ENCODE results near the gene ZNF609. TPM values are rescaled to one million over a fixed set of nuclear protein-coding genes. Genes with fewer than 3 reads are reported as not detected.

Gene ZNF609
- total and polyA plus RNA-seq, 2 of the 13 experiments (the other 11 are each of a cell fraction or from before 2014, with no cell fraction given) = 8.9 to 9.9 TPM

DNA sequence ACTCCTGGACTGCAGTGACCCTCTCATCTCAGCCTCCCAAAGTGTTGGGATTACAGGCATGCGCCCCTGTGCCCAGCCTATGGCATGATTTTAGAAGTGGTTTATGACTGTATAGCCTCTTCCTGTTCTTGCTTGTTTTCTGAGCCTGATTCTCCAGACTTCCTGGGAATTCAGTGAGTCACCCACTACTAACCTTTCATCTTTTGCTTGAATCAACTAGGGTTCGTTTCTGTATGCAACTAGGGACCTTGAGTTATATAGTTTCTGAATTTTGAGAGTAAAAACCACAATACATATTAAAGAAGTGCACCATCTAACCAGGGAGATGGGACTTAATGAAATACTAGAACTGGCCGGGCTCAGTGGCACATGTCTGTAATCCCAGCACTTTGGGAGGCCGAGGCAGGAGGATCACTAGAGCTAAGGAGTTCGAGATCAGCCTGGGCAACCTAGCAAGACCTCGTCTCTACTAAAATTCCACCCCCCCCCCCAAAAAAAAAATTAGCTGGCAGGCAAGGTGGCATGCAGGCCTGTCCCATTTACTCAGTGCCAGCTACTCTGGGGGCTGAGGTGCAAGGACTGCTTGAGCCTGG lies 76.0 kb downstream of the ZNF609 start:
- no TSS peak for BruUV-seq (replicated peaks)
- POLR2A ChIA-PET = interaction anchor here (0.5 kb wide), 1 partner anchor 373 kb away, joined by 3 read pairs; no protein-coding TSS in a partner anchor
- TF ChIP-seq, protein P1, sequence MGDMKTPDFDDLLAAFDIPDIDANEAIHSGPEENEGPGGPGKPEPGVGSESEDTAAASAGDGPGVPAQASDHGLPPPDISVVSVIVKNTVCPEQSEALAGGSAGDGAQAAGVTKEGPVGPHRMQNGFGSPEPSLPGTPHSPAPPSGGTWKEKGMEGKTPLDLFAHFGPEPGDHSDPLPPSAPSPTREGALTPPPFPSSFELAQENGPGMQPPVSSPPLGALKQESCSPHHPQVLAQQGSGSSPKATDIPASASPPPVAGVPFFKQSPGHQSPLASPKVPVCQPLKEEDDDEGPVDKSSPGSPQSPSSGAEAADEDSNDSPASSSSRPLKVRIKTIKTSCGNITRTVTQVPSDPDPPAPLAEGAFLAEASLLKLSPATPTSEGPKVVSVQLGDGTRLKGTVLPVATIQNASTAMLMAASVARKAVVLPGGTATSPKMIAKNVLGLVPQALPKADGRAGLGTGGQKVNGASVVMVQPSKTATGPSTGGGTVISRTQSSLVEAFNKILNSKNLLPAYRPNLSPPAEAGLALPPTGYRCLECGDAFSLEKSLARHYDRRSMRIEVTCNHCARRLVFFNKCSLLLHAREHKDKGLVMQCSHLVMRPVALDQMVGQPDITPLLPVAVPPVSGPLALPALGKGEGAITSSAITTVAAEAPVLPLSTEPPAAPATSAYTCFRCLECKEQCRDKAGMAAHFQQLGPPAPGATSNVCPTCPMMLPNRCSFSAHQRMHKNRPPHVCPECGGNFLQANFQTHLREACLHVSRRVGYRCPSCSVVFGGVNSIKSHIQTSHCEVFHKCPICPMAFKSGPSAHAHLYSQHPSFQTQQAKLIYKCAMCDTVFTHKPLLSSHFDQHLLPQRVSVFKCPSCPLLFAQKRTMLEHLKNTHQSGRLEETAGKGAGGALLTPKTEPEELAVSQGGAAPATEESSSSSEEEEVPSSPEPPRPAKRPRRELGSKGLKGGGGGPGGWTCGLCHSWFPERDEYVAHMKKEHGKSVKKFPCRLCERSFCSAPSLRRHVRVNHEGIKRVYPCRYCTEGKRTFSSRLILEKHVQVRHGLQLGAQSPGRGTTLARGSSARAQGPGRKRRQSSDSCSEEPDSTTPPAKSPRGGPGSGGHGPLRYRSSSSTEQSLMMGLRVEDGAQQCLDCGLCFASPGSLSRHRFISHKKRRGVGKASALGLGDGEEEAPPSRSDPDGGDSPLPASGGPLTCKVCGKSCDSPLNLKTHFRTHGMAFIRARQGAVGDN (CRISPR knock-in tag; IDR thresholded peaks at IDR 0.05) = 0 out of 2 replicates have a peak, but pooled peaks have one; percentile 7
- TF ChIP-seq, protein P2, sequence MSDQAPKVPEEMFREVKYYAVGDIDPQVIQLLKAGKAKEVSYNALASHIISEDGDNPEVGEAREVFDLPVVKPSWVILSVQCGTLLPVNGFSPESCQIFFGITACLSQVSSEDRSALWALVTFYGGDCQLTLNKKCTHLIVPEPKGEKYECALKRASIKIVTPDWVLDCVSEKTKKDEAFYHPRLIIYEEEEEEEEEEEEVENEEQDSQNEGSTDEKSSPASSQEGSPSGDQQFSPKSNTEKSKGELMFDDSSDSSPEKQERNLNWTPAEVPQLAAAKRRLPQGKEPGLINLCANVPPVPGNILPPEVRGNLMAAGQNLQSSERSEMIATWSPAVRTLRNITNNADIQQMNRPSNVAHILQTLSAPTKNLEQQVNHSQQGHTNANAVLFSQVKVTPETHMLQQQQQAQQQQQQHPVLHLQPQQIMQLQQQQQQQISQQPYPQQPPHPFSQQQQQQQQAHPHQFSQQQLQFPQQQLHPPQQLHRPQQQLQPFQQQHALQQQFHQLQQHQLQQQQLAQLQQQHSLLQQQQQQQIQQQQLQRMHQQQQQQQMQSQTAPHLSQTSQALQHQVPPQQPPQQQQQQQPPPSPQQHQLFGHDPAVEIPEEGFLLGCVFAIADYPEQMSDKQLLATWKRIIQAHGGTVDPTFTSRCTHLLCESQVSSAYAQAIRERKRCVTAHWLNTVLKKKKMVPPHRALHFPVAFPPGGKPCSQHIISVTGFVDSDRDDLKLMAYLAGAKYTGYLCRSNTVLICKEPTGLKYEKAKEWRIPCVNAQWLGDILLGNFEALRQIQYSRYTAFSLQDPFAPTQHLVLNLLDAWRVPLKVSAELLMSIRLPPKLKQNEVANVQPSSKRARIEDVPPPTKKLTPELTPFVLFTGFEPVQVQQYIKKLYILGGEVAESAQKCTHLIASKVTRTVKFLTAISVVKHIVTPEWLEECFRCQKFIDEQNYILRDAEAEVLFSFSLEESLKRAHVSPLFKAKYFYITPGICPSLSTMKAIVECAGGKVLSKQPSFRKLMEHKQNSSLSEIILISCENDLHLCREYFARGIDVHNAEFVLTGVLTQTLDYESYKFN (CRISPR knock-in tag; conservative IDR thresholded peaks at IDR 0.05) = peak; percentile 52; the same call in 1 of the 2 replicates
- TF ChIP-seq ELF3 (CRISPR knock-in tag; IDR thresholded peaks at IDR 0.05) = peak; percentile 53; the same call in 1 of the 2 replicates
- no peak for TF ChIP-seq LCORL (IDR thresholded peaks at IDR 0.05)
- TF ChIP-seq LCORL (CRISPR knock-in tag; IDR thresholded peaks at IDR 0.05) = peak; percentile 54; the same call in 1 of the 2 replicates
- TF ChIP-seq ZNF44 (CRISPR knock-in tag; IDR thresholded peaks at IDR 0.05) = no peak
- TF ChIP-seq ZNF614 (CRISPR knock-in tag; IDR thresholded peaks at IDR 0.05; ENCODE audit: borderline replicate concordance) = 0 out of 2 replicates have a peak, but pooled peaks have one; percentile 22
- TF ChIP-seq, protein P3, sequence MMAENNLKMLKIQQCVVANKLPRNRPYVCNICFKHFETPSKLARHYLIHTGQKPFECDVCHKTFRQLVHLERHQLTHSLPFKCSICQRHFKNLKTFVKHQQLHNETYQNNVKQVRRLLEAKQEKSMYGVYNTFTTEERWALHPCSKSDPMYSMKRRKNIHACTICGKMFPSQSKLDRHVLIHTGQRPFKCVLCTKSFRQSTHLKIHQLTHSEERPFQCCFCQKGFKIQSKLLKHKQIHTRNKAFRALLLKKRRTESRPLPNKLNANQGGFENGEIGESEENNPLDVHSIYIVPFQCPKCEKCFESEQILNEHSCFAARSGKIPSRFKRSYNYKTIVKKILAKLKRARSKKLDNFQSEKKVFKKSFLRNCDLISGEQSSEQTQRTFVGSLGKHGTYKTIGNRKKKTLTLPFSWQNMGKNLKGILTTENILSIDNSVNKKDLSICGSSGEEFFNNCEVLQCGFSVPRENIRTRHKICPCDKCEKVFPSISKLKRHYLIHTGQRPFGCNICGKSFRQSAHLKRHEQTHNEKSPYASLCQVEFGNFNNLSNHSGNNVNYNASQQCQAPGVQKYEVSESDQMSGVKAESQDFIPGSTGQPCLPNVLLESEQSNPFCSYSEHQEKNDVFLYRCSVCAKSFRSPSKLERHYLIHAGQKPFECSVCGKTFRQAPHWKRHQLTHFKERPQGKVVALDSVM (CRISPR knock-in tag; IDR thresholded peaks at IDR 0.05) = peak; percentile 66
- TF ChIP-seq PCBP2 (optimal IDR thresholded peaks at IDR 0.05; ENCODE audit: low read depth, low read length, poor library complexity, severe bottlenecking) = no peak
- no peak for TF ChIP-seq SIX4 (CRISPR knock-in tag; IDR thresholded peaks at IDR 0.05)
- peak in 1 of 2 experiments; percentile 35; a peak in 1 of 4 replicates for TF ChIP-seq EP300 (IDR thresholded peaks at IDR 0.05; ENCODE audit: low read depth in 2 of 2, low read length in 2 of 2)
- TF ChIP-seq EP300 (CRISPR knock-in tag; IDR thresholded peaks at IDR 0.05; ENCODE audit: borderline replicate concordance) = peak; percentile 29; the same call in 1 of the 2 replicates
- 0 out of 2 replicates have a peak, but pooled peaks have one; percentile 14 for TF ChIP-seq THAP11 (CRISPR knock-in tag; IDR thresholded peaks at IDR 0.05)

More for the DNA sequence above, 76.0 kb downstream of the ZNF609 start:
- peaks cover 32% of the 10 kb centered on the region for H3K4me1 ChIP-seq (ENCODE audit: insufficient read depth, low read length)
- FAIRE-seq (peak; percentile 44), DNase-seq (ENCODE audit: low spot score) (peak; percentile 85), ATAC-seq (peak; percentile 90)
- intact Hi-C loops (cut with micrococcal nuclease; ENCODE audit: unreplicated experiment) = no loop called here
- peak overlapping the region; percentile 38; the same call in 1 of the 2 replicates for H3K4me2 ChIP-seq (ENCODE audit: low read depth, low read length)
- no peaks in the 10 kb centered on the region for H4K20me1 ChIP-seq (ENCODE audit: insufficient read depth, low read length)
- H2AFZ ChIP-seq (ENCODE audit: low read length) = no peak overlapping the region
- no peaks in the 10 kb centered on the region for H3K27me3 ChIP-seq (ENCODE audit: control insufficient read depth in 1 of 2, insufficient read depth in 2 of 2, low read length in 2 of 2)
- H3K79me2 ChIP-seq (ENCODE audit: insufficient read depth, low read length) = peaks cover 35% of the 10 kb centered on the region
- no peak overlapping the region; a peak in 1 of 6 replicates for H3K4me3 ChIP-seq (replicated peaks in 1 of 3; ENCODE audit: insufficient read depth in 1 of 3, low read depth in 2 of 3, low read length in 3 of 3)
- 65% methylated on average over 6 of the region's 6 CpGs for WGBS (ENCODE audit: low lambda C conversion rate)
- H3K9ac ChIP-seq (ENCODE audit: insufficient read depth, low read depth, low read length) = no peak overlapping the region
- no peaks in the 10 kb centered on the region for H3K9me3 ChIP-seq (ENCODE audit: low read length)
- no peaks in the 10 kb centered on the region; a peak in 1 of 5 replicates for H3K36me3 ChIP-seq (replicated peaks in 1 of 2; ENCODE audit: control insufficient read depth in 1 of 2, insufficient read depth in 2 of 2, low read length in 2 of 2)
- peak overlapping the region; percentile 48 for H3K27ac ChIP-seq (ENCODE audit: extremely low read length, insufficient read depth, low read length)
- in situ Hi-C loops (cut with HindIII; ENCODE audit: extremely low pct_ligation_motif_present, low pct_unique_long_range_greater_than_20kb) = no loop called here
- CTCF ChIA-PET (ENCODE audit: low intra/inter-chr PET ratio, low total read pairs) = no interaction called here
